ENCODE measurements around the gene FBXO24.
A peak's percentile ranks its signal among the peaks of the same experiment; 100 is the strongest.

Gene FBXO24

GRCh38 chr7:100584683-100585510 is 1.2 kb upstream of the FBXO24 start:
- Histone ChIP-seq H3K4me2 (ENCODE audit: low read length) (peak overlapping the region; percentile 84), H3K9me3 (ENCODE audit: low read length) (no peaks in the 10 kb centered on the region)

GRCh38 chr7:100585511-100586265 is 440 bp upstream of the FBXO24 start, which contains the start of gene LRCH4:
TSS of gene LRCH4 (minus strand) at chr7:100586129. CDS start at chr7:100586100, 29 bp downstream.
- H3K36me3 ChIP-seq (ENCODE audit: insufficient read depth, low read length): peaks cover 25% of the 10 kb centered on the region
- peak within 1 kb of the TSS; percentile 86 for H3K9ac ChIP-seq (ENCODE audit: low read length)
- peak within 1 kb of the TSS; percentile 92 for H3K27ac ChIP-seq (ENCODE audit: low read depth, low read length, poor library complexity, severe bottlenecking)
- no peaks in the 10 kb centered on the region for H4K20me1 ChIP-seq (ENCODE audit: insufficient read depth, low read length)
- peak within 1 kb of the TSS; percentile 75 for H3K4me3 ChIP-seq (ENCODE audit: low read depth, low read length, poor library complexity, severe bottlenecking)
- H3K9me3 ChIP-seq (ENCODE audit: low read length): no peaks in the 10 kb centered on the region
- no peaks in the 10 kb centered on the region for H3F3A ChIP-seq (ENCODE audit: insufficient read depth, low read length)
- H3K27me3 ChIP-seq (ENCODE audit: insufficient read depth, low read length): no peaks in the 10 kb centered on the region
- no peaks in the 10 kb centered on the region for H3K79me2 ChIP-seq (ENCODE audit: insufficient read depth, low read length)
- H3K4me2 ChIP-seq (ENCODE audit: low read length): peak within 1 kb of the TSS; percentile 84
- H2AFZ ChIP-seq (ENCODE audit: low read length): no peak within 1 kb of the TSS
- no peaks in the 10 kb centered on the region for H3K9me2 ChIP-seq (ENCODE audit: low read depth, low read length)
- TF ChIP-seq EZH2 (IDR thresholded peaks at IDR 0.05; ENCODE audit: borderline replicate concordance, low read length) (no peak), CTCF (IDR thresholded peaks at IDR 0.05; ENCODE audit: low read length) (no peak)
- peaks cover 32% of the 10 kb centered on the region for H3K4me1 ChIP-seq (ENCODE audit: insufficient read depth, low read length, severe bottlenecking)

More at GRCh38 chr7:100584683-100585510, 1.2 kb upstream of the FBXO24 start:
- no peaks in the 10 kb centered on the region for H3F3A ChIP-seq (ENCODE audit: insufficient read depth, low read length)
- H3K36me3 ChIP-seq (ENCODE audit: insufficient read depth, low read length): peaks cover 33% of the 10 kb centered on the region
- H3K9ac ChIP-seq (ENCODE audit: low read length): peak overlapping the region; percentile 86
- TF ChIP-seq CTCF (IDR thresholded peaks at IDR 0.05; ENCODE audit: low read length): no peak
- TF ChIP-seq EZH2 (IDR thresholded peaks at IDR 0.05; ENCODE audit: borderline replicate concordance, low read length): no peak
- peak overlapping the region; percentile 92 for H3K27ac ChIP-seq (ENCODE audit: low read depth, low read length, poor library complexity, severe bottlenecking)
- H4K20me1 ChIP-seq (ENCODE audit: insufficient read depth, low read length): no peaks in the 10 kb centered on the region
- no peak overlapping the region for H2AFZ ChIP-seq (ENCODE audit: low read length)
- H3K79me2 ChIP-seq (ENCODE audit: insufficient read depth, low read length): no peaks in the 10 kb centered on the region
- peaks cover 32% of the 10 kb centered on the region for H3K4me1 ChIP-seq (ENCODE audit: insufficient read depth, low read length, severe bottlenecking)
- H3K4me3 ChIP-seq (ENCODE audit: low read depth, low read length, poor library complexity, severe bottlenecking): peak overlapping the region; percentile 75
- no peaks in the 10 kb centered on the region for H3K27me3 ChIP-seq (ENCODE audit: insufficient read depth, low read length)
- no peaks in the 10 kb centered on the region for H3K9me2 ChIP-seq (ENCODE audit: low read depth, low read length)

GRCh38 chr7:100588438-100588837 is 2.3 kb downstream of the FBXO24 start:
- Histone ChIP-seq H2AFZ (ENCODE audit: low read length) (no peak overlapping the region), H3K9me2 (ENCODE audit: low read depth, low read length) (no peaks in the 10 kb centered on the region), H3K4me3 (ENCODE audit: low read depth, low read length, poor library complexity, severe bottlenecking) (no peak overlapping the region), H4K20me1 (ENCODE audit: insufficient read depth, low read length) (no peaks in the 10 kb centered on the region), H3K9ac (ENCODE audit: low read length) (no peak overlapping the region), H3K79me2 (ENCODE audit: insufficient read depth, low read length) (no peaks in the 10 kb centered on the region), H3K36me3 (ENCODE audit: insufficient read depth, low read length) (no peaks in the 10 kb centered on the region; the same call in 1 of the 2 replicates), H3K4me2 (ENCODE audit: low read length) (no peak overlapping the region), H3K27me3 (ENCODE audit: insufficient read depth, low read length) (peaks cover 4% of the 10 kb centered on the region; the same call in 1 of the 2 replicates), H3F3A (ENCODE audit: insufficient read depth, low read length) (no peaks in the 10 kb centered on the region), H3K27ac (ENCODE audit: low read depth, low read length, poor library complexity, severe bottlenecking) (no peak overlapping the region), H3K4me1 (ENCODE audit: insufficient read depth, low read length, severe bottlenecking) (peaks cover 25% of the 10 kb centered on the region), H3K9me3 (ENCODE audit: low read length) (no peaks in the 10 kb centered on the region)
- TF ChIP-seq CTCF (IDR thresholded peaks at IDR 0.05; ENCODE audit: low read length): peak; percentile 67
- no peak for TF ChIP-seq EZH2 (IDR thresholded peaks at IDR 0.05; ENCODE audit: borderline replicate concordance, low read length)

Data from OCI-LY1 (cell line).